ENCODE results near the gene ANXA4. TPM values are rescaled to one million over a fixed set of nuclear protein-coding genes. Genes with fewer than 3 reads are reported as not detected.

Gene ANXA4
- total RNA-seq, 2 donors from 2014 or later, result 62.8 to 67.8 TPM

DNA sequence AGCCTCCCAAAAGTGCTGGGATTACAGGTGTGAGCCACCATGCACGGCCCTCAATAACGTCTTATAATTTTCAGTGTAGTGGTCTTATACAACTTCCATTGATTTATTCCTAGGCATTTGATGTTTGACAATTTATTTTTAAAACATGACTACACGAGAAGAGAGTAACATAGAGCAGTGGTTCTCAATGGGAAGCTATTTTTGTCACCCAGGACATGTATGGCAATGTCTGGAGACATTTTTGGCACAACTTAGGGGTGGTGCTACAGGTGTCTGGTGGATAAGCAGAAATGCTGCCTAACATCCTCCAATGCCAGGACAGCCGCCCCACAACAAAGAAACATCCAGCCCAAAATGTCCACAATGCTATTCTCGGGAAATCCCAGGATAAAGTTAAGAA lies 12.7 kb upstream of the ANXA4 start:
- DNase-seq (ENCODE audit: low spot score) (no peak), ATAC-seq (ENCODE audit: insufficient number of reproducible peaks, low FRiP score, low read depth) (no peak)
- TF ChIP-seq CTCF (IDR thresholded peaks at IDR 0.05), result no peak
- Histone ChIP-seq H3K27ac (no peak overlapping the region), H3K36me3 (no peaks in the 10 kb centered on the region), H3K4me1 (ENCODE audit: control insufficient read depth in 1 of 2, low read depth in 2 of 2) (no peaks in the 10 kb centered on the region), H3K4me3 (no peak overlapping the region), H3K27me3 (replicated peaks; ENCODE audit: insufficient read depth) (no peaks in the 10 kb centered on the region), H3K9me3 (no peaks in the 10 kb centered on the region)

GRCh38 chr2:69729781-69730180 lies 12.2 kb upstream of the ANXA4 start:
- no peak overlapping the region for H3K4me3 ChIP-seq
- H3K36me3 ChIP-seq, result no peaks in the 10 kb centered on the region
- no peak for TF ChIP-seq CTCF (IDR thresholded peaks at IDR 0.05)
- no peaks in the 10 kb centered on the region for H3K9me3 ChIP-seq
- no peaks in the 10 kb centered on the region for H3K4me1 ChIP-seq (ENCODE audit: control insufficient read depth in 1 of 2, low read depth in 2 of 2)
- no peak for DNase-seq (ENCODE audit: low spot score)
- H3K27ac ChIP-seq, result no peak overlapping the region
- no peak for ATAC-seq (ENCODE audit: insufficient number of reproducible peaks, low FRiP score, low read depth)
- H3K27me3 ChIP-seq (replicated peaks; ENCODE audit: insufficient read depth), result no peaks in the 10 kb centered on the region

- H3K4me3 ChIP-seq, result no peak overlapping the region
- H3K36me3 ChIP-seq, result no peaks in the 10 kb centered on the region
- no peak for ATAC-seq (ENCODE audit: insufficient number of reproducible peaks, low FRiP score, low read depth)
- H3K27me3 ChIP-seq (replicated peaks; ENCODE audit: insufficient read depth), result no peaks in the 10 kb centered on the region
- TF ChIP-seq CTCF (IDR thresholded peaks at IDR 0.05), result no peak
- H3K9me3 ChIP-seq, result no peaks in the 10 kb centered on the region
- H3K27ac ChIP-seq, result no peak overlapping the region
- H3K4me1 ChIP-seq (ENCODE audit: control insufficient read depth in 1 of 2, low read depth in 2 of 2), result no peaks in the 10 kb centered on the region
- no peak for DNase-seq (ENCODE audit: low spot score)
Measured at GRCh38 chr2:69731147-69731970, 10.6 kb upstream of the ANXA4 start.

GRCh38 chr2:69733342-69734034 lies 8.4 kb upstream of the ANXA4 start:
- no peaks in the 10 kb centered on the region for H3K36me3 ChIP-seq
- H3K4me3 ChIP-seq, result no peak overlapping the region
- no peaks in the 10 kb centered on the region for H3K9me3 ChIP-seq
- ATAC-seq (ENCODE audit: insufficient number of reproducible peaks, low FRiP score, low read depth), result no peak
- H3K4me1 ChIP-seq (ENCODE audit: control insufficient read depth in 1 of 2, low read depth in 2 of 2), result no peaks in the 10 kb centered on the region
- no peak for TF ChIP-seq CTCF (IDR thresholded peaks at IDR 0.05)
- H3K27me3 ChIP-seq (replicated peaks; ENCODE audit: insufficient read depth), result no peaks in the 10 kb centered on the region
- no peak for DNase-seq (ENCODE audit: low spot score)
- no peak overlapping the region for H3K27ac ChIP-seq

- no peak overlapping the region for H3K27ac ChIP-seq
- TF ChIP-seq CTCF (IDR thresholded peaks at IDR 0.05), result no peak
- ATAC-seq (ENCODE audit: insufficient number of reproducible peaks, low FRiP score, low read depth) (no peak), DNase-seq (ENCODE audit: low spot score) (no peak)
- H3K9me3 ChIP-seq, result no peaks in the 10 kb centered on the region
- H3K27me3 ChIP-seq (replicated peaks; ENCODE audit: insufficient read depth), result no peaks in the 10 kb centered on the region
- no peaks in the 10 kb centered on the region for H3K36me3 ChIP-seq
- no peaks in the 10 kb centered on the region for H3K4me1 ChIP-seq (ENCODE audit: control insufficient read depth in 1 of 2, low read depth in 2 of 2)
- H3K4me3 ChIP-seq, result no peak overlapping the region
Measured at GRCh38 chr2:69734035-69734611, 7.8 kb upstream of the ANXA4 start.

Measured in thoracic aorta (tissue), 2 donors.